ENCODE data around the gene HAPSTR1. TPM values are rescaled to one million over a fixed set of nuclear protein-coding genes. Genes with fewer than 3 reads are reported as not detected.
"Not testable (repeated sequence)": the region's sequence is repeated elsewhere in the genome, so short reads cannot be mapped to it uniquely, and the experiment has no call there.

Gene HAPSTR1
- total and polyA plus RNA-seq, 7 donors: 15.1 to 80.0 (median 54.5) TPM

DNA sequence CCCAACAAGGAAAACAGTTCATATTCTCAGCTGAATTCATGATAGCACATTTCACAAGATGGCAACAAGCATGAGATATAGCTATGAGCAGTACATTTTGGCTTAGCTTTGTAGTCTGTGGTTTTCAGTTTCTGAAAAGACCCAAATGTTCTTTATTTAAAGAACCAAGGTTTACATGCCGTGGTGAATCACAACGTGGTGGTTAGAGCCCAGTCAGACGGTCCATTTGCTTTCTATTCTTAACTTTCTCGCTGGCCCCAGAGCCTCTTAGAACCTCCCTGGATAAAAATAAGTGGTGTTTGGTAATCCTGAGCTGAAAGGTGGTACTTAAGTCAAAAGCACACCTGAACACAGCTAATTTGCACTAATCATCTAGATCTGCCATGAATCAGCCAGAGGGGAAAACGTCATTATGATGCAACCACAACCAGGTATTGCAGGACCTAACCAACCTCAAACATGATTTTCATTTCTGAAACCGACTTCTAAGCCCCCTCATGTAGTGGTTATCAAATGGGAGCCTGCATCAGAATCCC lies 18.6 kb upstream of the HAPSTR1 start:
- intact Hi-C loops (cut with DNase I): no loop called here
- H3K36me3 ChIP-seq (ENCODE audit: insufficient read depth in 1 of 2, low read depth in 1 of 2): no peaks in the 10 kb centered on the region
- H3K4me3 ChIP-seq: no peak overlapping the region
- ATAC-seq (no peak), DNase-seq (no peak)
- no peaks in the 10 kb centered on the region for H3K27me3 ChIP-seq (ENCODE audit: insufficient read depth in 3 of 3, low read length in 2 of 3)
- no peaks in the 10 kb centered on the region for H3K9me3 ChIP-seq
- no peak overlapping the region for H3K27ac ChIP-seq
- WGBS, 3 donors: 57 to 67% (median 58%) methylated on average over 6 of the region's 6 CpGs
- TF ChIP-seq, protein P1, sequence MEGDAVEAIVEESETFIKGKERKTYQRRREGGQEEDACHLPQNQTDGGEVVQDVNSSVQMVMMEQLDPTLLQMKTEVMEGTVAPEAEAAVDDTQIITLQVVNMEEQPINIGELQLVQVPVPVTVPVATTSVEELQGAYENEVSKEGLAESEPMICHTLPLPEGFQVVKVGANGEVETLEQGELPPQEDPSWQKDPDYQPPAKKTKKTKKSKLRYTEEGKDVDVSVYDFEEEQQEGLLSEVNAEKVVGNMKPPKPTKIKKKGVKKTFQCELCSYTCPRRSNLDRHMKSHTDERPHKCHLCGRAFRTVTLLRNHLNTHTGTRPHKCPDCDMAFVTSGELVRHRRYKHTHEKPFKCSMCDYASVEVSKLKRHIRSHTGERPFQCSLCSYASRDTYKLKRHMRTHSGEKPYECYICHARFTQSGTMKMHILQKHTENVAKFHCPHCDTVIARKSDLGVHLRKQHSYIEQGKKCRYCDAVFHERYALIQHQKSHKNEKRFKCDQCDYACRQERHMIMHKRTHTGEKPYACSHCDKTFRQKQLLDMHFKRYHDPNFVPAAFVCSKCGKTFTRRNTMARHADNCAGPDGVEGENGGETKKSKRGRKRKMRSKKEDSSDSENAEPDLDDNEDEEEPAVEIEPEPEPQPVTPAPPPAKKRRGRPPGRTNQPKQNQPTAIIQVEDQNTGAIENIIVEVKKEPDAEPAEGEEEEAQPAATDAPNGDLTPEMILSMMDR (IDR thresholded peaks at IDR 0.05): no peak
- H3K4me1 ChIP-seq: no peaks in the 10 kb centered on the region

DNA sequence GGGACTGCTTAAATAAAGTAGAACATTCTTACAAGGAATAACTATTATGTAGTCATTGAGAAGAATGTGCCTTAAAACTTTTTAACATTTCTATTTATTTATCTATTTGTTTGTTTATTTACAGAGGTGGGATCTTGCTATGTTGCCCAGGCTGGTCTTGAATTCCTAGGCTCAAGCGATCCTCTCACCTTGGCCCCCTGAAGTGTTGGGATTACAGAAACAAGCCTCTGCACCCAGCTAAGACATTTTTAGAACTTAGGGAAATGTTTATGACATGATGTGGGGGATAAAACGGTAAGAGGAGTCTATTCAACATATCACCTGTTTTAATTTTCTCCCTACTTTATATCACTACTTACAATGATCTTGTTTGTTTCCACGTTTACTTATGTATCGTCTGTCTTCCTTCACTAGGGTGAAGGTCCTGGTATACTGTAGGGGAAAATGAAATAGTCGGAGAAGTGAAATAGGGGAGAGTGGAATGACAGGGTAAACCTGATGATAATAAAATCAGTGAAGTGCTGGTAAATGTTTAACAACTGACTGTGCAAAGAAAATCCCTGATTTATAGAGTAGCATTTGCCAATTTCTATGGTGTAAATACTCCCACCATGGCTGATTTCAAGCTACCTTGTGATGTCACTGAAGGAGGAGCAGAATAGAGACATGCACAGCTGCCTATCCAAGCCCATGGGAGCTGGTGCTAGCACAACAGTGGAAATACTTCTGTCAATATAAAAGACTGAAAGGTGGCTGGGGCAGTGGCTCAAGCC lies 16.0 kb upstream of the HAPSTR1 start:
- H3K9me3 ChIP-seq: no peaks in the 10 kb centered on the region
- no peaks in the 10 kb centered on the region for H3K36me3 ChIP-seq (ENCODE audit: insufficient read depth in 1 of 2, low read depth in 1 of 2)
- TF ChIP-seq, protein P1 (IDR thresholded peaks at IDR 0.05): no peak
- H3K27ac ChIP-seq: no peak overlapping the region
- 81 to 85% (median 83%) methylated on average over 5 of the region's 5 CpGs for WGBS, 3 donors
- H3K4me1 ChIP-seq: no peaks in the 10 kb centered on the region
- H3K4me3 ChIP-seq: no peak overlapping the region
- DNase-seq (no peak), ATAC-seq (no peak)
- intact Hi-C loops (cut with DNase I): no loop called here
- H3K27me3 ChIP-seq (ENCODE audit: insufficient read depth in 3 of 3, low read length in 2 of 3): no peaks in the 10 kb centered on the region

DNA sequence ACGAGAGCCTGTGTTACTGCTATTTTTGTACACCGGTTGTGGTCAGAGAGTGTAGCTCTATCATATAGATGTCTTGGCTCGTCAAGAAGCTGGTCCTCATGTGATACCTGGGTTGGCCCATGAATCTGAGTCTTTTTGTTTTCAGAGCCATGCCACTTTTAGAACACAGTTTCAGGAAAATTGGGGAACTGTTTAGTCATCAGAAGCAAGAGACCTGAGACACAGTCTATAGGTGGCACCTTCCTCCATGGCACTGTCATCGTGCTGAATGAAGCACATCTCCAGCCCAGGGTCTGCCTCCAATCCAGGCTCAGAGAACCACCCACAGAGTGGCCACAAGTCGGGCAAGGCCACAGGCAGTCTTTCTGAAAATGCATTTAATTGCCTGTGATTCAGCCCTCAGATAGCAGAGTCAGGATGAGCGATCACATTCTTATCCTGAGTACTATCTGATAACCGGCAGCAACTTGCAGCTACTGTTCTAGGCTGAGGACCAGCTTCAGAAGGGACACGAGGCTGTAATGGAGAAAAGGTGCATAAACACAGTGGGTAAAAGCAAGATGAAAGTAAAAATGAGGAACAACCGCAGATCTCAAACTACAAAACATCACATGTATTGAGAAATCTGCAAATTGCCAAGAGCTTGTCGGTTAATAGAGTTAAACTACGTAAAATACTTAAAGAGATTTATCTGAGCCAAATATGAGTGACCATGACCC lies 14.2 kb upstream of the HAPSTR1 start:
- H3K36me3 ChIP-seq (ENCODE audit: insufficient read depth in 1 of 2, low read depth in 1 of 2): no peaks in the 10 kb centered on the region
- DNase-seq: no peak
- TF ChIP-seq, protein P1 (IDR thresholded peaks at IDR 0.05): no peak
- peak in 2 of 4 donors; percentile 37 to 60 for ATAC-seq
- H3K27me3 ChIP-seq (ENCODE audit: insufficient read depth in 3 of 3, low read length in 2 of 3): no peaks in the 10 kb centered on the region
- H3K4me1 ChIP-seq: no peaks in the 10 kb centered on the region
- no peak overlapping the region for H3K27ac ChIP-seq
- H3K4me3 ChIP-seq: no peak overlapping the region
- intact Hi-C loops (cut with DNase I): no loop called here
- H3K9me3 ChIP-seq: no peaks in the 10 kb centered on the region
- WGBS, 3 donors: 84 to 86% (median 86%) methylated on average over 11 of the region's 11 CpGs

DNA sequence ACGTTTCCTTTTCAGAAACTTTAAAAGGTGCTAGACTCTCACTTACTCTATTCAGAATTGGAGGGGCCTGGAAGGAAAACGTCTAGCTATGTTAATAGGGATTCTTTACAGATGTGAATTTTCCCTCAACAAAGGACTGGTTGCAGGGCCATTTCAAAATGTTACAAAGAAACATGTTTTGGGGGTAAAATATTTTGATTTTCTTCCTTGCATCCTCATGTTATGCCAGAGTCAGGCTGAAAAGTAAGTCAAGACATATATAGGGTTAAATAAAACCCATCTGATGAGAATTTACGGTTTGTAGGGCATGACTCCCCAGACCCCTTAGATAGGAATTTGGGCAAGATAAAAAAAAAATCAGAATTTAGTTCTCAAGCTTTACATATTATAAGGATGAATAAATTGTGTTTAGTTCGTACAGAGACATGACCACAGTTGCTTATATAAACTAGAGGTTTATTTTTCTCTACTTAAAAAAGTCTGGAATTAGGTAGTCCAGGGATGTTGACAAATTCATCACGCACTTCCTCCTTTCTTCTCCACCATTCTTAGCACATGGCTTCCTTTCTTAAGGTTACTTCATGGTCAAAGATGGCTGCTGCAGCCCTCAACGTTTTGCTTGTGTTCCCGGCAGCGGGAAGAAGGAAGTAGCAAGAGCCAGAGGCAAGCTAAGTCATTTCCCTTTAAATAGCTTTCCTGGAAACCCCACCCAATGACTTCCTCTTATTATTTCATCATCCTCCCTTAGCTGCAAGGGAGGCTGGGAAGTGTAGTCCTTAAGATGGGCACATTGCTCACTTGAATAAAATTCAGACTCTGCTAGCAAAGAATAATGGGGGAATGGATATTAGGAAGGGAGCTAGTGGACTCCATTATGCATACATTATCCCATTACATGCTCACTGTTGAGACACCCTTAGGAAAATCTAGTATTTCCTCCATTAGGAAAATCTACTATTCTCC lies 12.7 kb upstream of the HAPSTR1 start:
- peak; percentile 59 to 92 (median 86) for ATAC-seq
- intact Hi-C loops (cut with DNase I); H3K27me3 ChIP-seq (ENCODE audit: insufficient read depth in 3 of 3, low read length in 2 of 3); H3K36me3 ChIP-seq (ENCODE audit: insufficient read depth in 1 of 2, low read depth in 1 of 2); H3K9me3 ChIP-seq; DNase-seq; H3K4me1 ChIP-seq; H3K4me3 ChIP-seq: not testable (repeated sequence)
- H3K27ac ChIP-seq: peak overlapping the region; percentile 37
- WGBS, 3 donors: 49 to 60% (median 54%) methylated on average over 8 of the region's 8 CpGs

All from psoas muscle (tissue), 8 donors.